ENCODE data around the gene MGMT. TPM values are rescaled to one million over a fixed set of nuclear protein-coding genes. Genes with fewer than 3 reads are reported as not detected.

The MGMT gene
- total and polyA plus RNA-seq, 5 donors from 2014 or later = 18.7 to 48.0 (median 35.2) TPM

DNA sequence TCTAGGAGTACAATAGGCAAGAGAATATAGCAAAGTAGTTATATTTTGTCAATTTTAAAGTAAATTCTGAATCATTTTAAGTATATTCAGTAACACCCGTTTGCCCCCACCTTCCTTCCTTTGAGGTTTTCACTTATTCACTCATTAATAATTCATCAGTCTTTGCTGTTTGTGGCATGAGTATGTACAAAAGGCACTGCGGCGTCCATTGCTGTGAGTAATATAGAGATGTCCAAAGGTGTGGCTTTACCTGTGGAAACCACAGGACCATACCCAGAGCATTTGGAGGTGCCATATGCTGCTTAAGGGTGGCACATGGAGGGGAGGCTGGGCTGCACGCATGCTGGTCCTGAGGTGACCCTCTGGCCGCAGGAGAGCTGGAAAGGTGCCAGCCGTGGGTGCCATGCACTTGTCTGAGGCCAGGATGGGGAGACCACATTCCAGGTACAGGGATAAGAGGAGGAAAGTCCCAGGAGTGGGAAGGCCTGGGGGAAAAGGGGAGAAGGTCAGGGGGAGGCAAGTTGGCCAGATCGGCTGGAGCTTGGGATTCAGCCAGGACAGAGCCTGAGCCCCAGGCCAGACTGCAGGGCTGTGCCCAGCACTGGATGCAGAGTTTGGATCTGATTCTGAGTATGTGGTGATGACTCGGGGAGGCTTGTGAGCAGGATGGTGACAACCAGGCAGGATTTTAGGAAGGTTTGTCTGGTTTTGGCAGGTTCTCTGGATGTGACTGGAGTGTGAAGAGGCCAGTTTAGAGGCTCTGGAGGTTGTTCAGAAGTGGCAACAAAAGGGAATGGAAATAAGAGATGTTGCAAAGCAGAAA is 223.4 kb downstream of the MGMT start:
- no peak overlapping the region for H3K27ac Mint-ChIP-seq
- Histone ChIP-seq H3K27me3 (ENCODE audit: control insufficient read depth, insufficient read depth, low read length) (no peaks in the 10 kb centered on the region), H3K9me3 (ENCODE audit: control insufficient read depth in 2 of 2, low read length in 2 of 2) (no peaks in the 10 kb centered on the region), H3K36me3 (ENCODE audit: control insufficient read depth, insufficient read depth, low read length) (no peaks in the 10 kb centered on the region), H3K4me1 (ENCODE audit: control insufficient read depth, insufficient read depth, low read length, poor library complexity, severe bottlenecking) (no peaks in the 10 kb centered on the region), H3K27ac (ENCODE audit: insufficient read depth, low read length, poor library complexity, severe bottlenecking) (no peak overlapping the region), H3K4me3 (ENCODE audit: low read depth, low read length) (no peak overlapping the region)
- H3K36me3 Mint-ChIP-seq = peaks cover 4% of the 10 kb centered on the region
- H3K4me3 Mint-ChIP-seq = no peak overlapping the region
- peaks cover 0 to 1% (median 0%) of the 10 kb centered on the region in 7 donors for H3K9me3 Mint-ChIP-seq
- ATAC-seq (ENCODE audit: low read depth in 2 of 2) (no peak), DNase-seq (no peak)
- H3K27me3 Mint-ChIP-seq = no peaks in the 10 kb centered on the region
- peaks cover 0 to 7% (median 6%) of the 10 kb centered on the region in 4 donors for H3K4me1 Mint-ChIP-seq

DNA sequence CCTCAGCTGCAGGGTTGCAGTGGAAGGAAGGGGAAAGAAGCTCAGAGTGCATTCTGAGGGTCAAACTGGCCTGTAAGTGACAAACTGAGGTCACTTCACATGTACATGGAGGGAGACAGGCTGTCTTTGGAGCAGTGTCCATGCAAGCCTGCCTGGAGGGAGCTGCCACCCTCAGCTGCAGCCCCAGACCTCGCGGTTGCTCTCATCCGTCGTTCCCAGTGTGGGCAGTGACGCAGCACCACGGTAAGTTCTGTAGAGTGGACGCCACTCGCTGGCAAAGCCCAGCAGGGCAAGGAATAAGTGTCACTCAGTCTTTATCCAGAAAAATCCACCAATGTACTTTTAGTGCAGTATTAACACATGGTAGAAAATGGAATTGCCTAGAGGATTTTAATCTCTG is 225.7 kb downstream of the MGMT start:
- Histone ChIP-seq H3K4me3 (ENCODE audit: low read depth, low read length) (no peak overlapping the region), H3K27ac (ENCODE audit: insufficient read depth, low read length, poor library complexity, severe bottlenecking) (no peak overlapping the region), H3K36me3 (ENCODE audit: control insufficient read depth, insufficient read depth, low read length) (no peaks in the 10 kb centered on the region), H3K4me1 (ENCODE audit: control insufficient read depth, insufficient read depth, low read length, poor library complexity, severe bottlenecking) (no peaks in the 10 kb centered on the region), H3K27me3 (ENCODE audit: control insufficient read depth, insufficient read depth, low read length) (no peaks in the 10 kb centered on the region), H3K9me3 (ENCODE audit: control insufficient read depth in 2 of 2, low read length in 2 of 2) (no peaks in the 10 kb centered on the region)
- ATAC-seq (ENCODE audit: low read depth in 2 of 2) (no peak), DNase-seq (no peak)
- Mint-ChIP-seq H3K27me3 (no peaks in the 10 kb centered on the region), H3K4me3 (no peak overlapping the region), H3K4me1 (peaks cover 0 to 10% (median 6%) of the 10 kb centered on the region in 4 donors), H3K36me3 (peaks cover 8% of the 10 kb centered on the region), H3K9me3 (peaks cover 0 to 1% (median 0%) of the 10 kb centered on the region in 7 donors), H3K27ac (no peak overlapping the region)

DNA sequence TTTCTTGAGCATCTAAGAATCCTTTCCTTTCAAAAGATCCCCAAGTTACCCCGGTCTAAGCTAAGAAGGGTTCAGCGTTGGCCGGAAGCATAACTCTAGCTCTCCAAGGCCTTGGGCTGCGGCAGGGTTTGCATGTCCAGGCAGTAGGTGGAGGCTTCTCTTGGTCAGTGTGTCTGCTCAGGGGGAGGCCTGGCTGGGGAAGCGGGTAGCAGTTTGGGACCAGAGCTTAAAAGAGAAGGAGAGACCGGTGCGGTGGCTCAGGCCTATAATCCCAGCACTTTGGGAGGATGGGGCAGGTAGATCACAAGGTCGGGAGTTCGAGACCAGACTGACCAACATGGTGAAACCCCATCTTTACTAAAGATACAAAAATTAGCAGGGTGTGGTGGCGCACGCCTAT is 226.3 kb downstream of the MGMT start:
- Mint-ChIP-seq H3K9me3 (no peaks in the 10 kb centered on the region), H3K36me3 (peaks cover 8% of the 10 kb centered on the region), H3K4me1 (peaks cover 0 to 10% (median 6%) of the 10 kb centered on the region in 4 donors), H3K4me3 (no peak overlapping the region), H3K27me3 (no peaks in the 10 kb centered on the region), H3K27ac (no peak overlapping the region)
- no peak overlapping the region for H3K4me3 ChIP-seq (ENCODE audit: low read depth, low read length)
- no peak overlapping the region for H3K27ac ChIP-seq (ENCODE audit: insufficient read depth, low read length, poor library complexity, severe bottlenecking)
- H3K4me1 ChIP-seq (ENCODE audit: control insufficient read depth, insufficient read depth, low read length, poor library complexity, severe bottlenecking) = no peaks in the 10 kb centered on the region
- DNase-seq (no peak), ATAC-seq (ENCODE audit: low read depth in 2 of 2) (no peak)
- H3K36me3 ChIP-seq (ENCODE audit: control insufficient read depth, insufficient read depth, low read length) = no peaks in the 10 kb centered on the region
- no peaks in the 10 kb centered on the region for H3K9me3 ChIP-seq (ENCODE audit: control insufficient read depth in 2 of 2, low read length in 2 of 2)
- H3K27me3 ChIP-seq (ENCODE audit: control insufficient read depth, insufficient read depth, low read length) = no peaks in the 10 kb centered on the region

DNA sequence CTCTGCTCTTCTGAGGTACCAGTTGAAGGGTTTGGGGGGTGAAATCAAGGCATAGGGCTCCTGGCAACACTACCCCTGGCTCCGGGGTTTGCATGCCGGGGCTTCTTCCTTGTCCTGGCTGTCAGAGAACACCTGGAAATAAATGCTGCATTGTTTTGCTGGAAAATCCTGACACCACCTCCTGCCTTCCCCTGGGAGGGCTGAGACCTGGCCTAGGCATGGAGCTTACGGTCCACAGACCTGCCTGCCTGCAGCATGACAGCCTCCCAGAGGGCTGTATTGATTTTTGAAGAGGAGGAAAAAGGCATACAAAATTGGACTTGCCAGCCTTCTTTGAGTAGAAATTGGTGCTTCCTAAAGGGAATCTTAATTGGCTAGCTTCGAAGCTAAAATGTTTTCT is 227.1 kb downstream of the MGMT start:
- peaks cover 0 to 10% (median 6%) of the 10 kb centered on the region in 4 donors for H3K4me1 Mint-ChIP-seq
- ATAC-seq (ENCODE audit: low read depth in 2 of 2) = no peak
- H3K36me3 ChIP-seq (ENCODE audit: control insufficient read depth, insufficient read depth, low read length) = no peaks in the 10 kb centered on the region
- no peak overlapping the region for H3K27ac Mint-ChIP-seq
- no peaks in the 10 kb centered on the region for H3K9me3 ChIP-seq (ENCODE audit: control insufficient read depth in 2 of 2, low read length in 2 of 2)
- H3K4me3 Mint-ChIP-seq = no peak overlapping the region
- H3K27ac ChIP-seq (ENCODE audit: insufficient read depth, low read length, poor library complexity, severe bottlenecking) = no peak overlapping the region
- no peaks in the 10 kb centered on the region for H3K27me3 ChIP-seq (ENCODE audit: control insufficient read depth, insufficient read depth, low read length)
- no peaks in the 10 kb centered on the region for H3K4me1 ChIP-seq (ENCODE audit: control insufficient read depth, insufficient read depth, low read length, poor library complexity, severe bottlenecking)
- no peak for DNase-seq
- no peaks in the 10 kb centered on the region for H3K27me3 Mint-ChIP-seq
- no peak overlapping the region for H3K4me3 ChIP-seq (ENCODE audit: low read depth, low read length)
- H3K9me3 Mint-ChIP-seq = no peaks in the 10 kb centered on the region
- peaks cover 8% of the 10 kb centered on the region for H3K36me3 Mint-ChIP-seq

DNA sequence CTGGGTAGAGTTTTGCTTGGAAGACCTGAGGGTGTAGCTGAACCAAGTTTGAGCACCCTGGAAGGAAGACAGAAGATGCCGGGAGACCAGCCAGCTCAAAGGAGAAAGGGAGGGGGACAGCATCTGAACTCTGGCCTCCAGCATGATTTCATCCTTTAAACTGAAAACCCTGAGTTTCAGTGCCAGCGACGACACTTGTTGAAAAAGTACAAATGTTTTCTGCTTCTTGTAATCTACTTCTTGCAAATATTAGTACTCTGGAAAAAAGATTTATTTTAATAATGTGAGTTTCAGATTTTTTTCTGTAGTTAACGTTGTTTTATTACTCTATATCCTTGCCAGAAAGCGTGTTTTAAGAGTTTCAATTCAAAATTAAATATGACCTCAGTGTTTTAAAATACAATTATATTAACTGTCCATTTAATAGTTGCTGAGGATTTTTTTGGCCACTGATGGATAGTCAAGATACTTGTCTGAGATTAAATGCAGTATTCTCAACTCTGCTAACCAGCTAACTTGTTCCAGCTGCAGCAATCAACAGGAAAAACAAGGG is 227.7 kb downstream of the MGMT start:
- Mint-ChIP-seq H3K36me3 (peaks cover 8% of the 10 kb centered on the region), H3K9me3 (no peaks in the 10 kb centered on the region), H3K27ac (no peak overlapping the region), H3K4me1 (peaks cover 0 to 12% (median 8%) of the 10 kb centered on the region in 4 donors), H3K27me3 (no peaks in the 10 kb centered on the region), H3K4me3 (no peak overlapping the region)
- H3K4me1 ChIP-seq (ENCODE audit: control insufficient read depth, insufficient read depth, low read length, poor library complexity, severe bottlenecking) = no peaks in the 10 kb centered on the region
- no peak overlapping the region for H3K27ac ChIP-seq (ENCODE audit: insufficient read depth, low read length, poor library complexity, severe bottlenecking)
- H3K4me3 ChIP-seq (ENCODE audit: low read depth, low read length) = no peak overlapping the region
- no peaks in the 10 kb centered on the region for H3K36me3 ChIP-seq (ENCODE audit: control insufficient read depth, insufficient read depth, low read length)
- ATAC-seq (ENCODE audit: low read depth in 2 of 2) = no peak
- DNase-seq = no peak
- H3K9me3 ChIP-seq (ENCODE audit: control insufficient read depth in 2 of 2, low read length in 2 of 2) = no peaks in the 10 kb centered on the region
- no peaks in the 10 kb centered on the region for H3K27me3 ChIP-seq (ENCODE audit: control insufficient read depth, insufficient read depth, low read length)

DNA sequence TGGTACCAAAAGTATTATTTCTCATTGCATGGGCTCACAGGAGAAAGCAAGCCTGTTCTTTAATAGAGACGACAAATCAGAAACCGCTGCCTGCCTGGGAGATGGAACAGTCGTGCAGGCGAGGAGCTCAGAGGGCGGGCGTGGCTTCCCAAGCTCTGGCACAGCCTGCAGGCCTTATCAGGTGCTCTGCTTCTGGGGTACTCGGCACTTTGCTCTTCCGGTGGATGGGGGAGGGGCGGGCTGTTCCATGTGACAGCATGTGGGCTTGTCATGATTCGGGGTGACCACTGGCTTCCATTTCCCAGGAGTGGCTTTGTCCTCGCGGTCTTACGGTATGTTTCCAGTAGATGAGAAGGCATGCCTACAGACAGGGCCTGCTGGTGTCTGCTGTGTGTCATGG is 228.6 kb downstream of the MGMT start:
- no peaks in the 10 kb centered on the region for H3K36me3 ChIP-seq (ENCODE audit: control insufficient read depth, insufficient read depth, low read length)
- no peak overlapping the region for H3K4me3 ChIP-seq (ENCODE audit: low read depth, low read length)
- no peaks in the 10 kb centered on the region for H3K27me3 Mint-ChIP-seq
- H3K4me1 ChIP-seq (ENCODE audit: control insufficient read depth, insufficient read depth, low read length, poor library complexity, severe bottlenecking) = no peaks in the 10 kb centered on the region
- H3K27me3 ChIP-seq (ENCODE audit: control insufficient read depth, insufficient read depth, low read length) = no peaks in the 10 kb centered on the region
- ATAC-seq (ENCODE audit: low read depth in 2 of 2) (no peak), DNase-seq (no peak)
- peaks cover 4% of the 10 kb centered on the region for H3K36me3 Mint-ChIP-seq
- H3K9me3 ChIP-seq (ENCODE audit: control insufficient read depth in 2 of 2, low read length in 2 of 2) = no peaks in the 10 kb centered on the region
- H3K4me1 Mint-ChIP-seq = peaks cover 0 to 12% (median 7%) of the 10 kb centered on the region in 4 donors
- no peak overlapping the region for H3K27ac Mint-ChIP-seq
- H3K4me3 Mint-ChIP-seq = no peak overlapping the region
- H3K27ac ChIP-seq (ENCODE audit: insufficient read depth, low read length, poor library complexity, severe bottlenecking) = no peak overlapping the region
- peaks cover 0 to 2% (median 0%) of the 10 kb centered on the region in 7 donors for H3K9me3 Mint-ChIP-seq

DNA sequence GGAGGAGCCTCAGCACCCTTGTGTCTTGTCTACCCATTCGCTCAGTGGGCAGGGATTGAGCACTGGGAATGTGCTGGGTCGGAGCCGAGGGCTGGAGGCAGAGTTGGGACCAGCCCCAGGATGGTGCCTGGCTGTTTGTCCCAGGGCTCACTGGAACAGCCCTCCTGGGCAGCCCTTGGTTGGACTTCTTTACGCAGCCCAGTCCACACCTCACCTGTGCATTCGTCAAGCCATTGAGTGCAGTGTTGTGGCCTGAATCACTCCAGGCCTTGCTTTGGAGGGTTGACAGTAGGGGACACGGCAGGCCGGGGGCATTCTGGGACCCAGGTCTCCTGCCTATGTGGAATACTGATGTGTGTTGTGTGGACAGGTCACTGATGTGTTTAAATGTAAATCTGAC is 229.6 kb downstream of the MGMT start:
- no peak overlapping the region for H3K27ac Mint-ChIP-seq
- H3K4me3 ChIP-seq (ENCODE audit: low read depth, low read length) = no peak overlapping the region
- no peaks in the 10 kb centered on the region for H3K9me3 ChIP-seq (ENCODE audit: control insufficient read depth in 2 of 2, low read length in 2 of 2)
- H3K4me1 Mint-ChIP-seq = peaks cover 0 to 12% (median 6%) of the 10 kb centered on the region in 4 donors
- no peaks in the 10 kb centered on the region for H3K27me3 Mint-ChIP-seq
- H3K36me3 ChIP-seq (ENCODE audit: control insufficient read depth, insufficient read depth, low read length) = no peaks in the 10 kb centered on the region
- H3K4me1 ChIP-seq (ENCODE audit: control insufficient read depth, insufficient read depth, low read length, poor library complexity, severe bottlenecking) = no peaks in the 10 kb centered on the region
- ATAC-seq (ENCODE audit: low read depth in 2 of 2) = no peak
- DNase-seq = no peak
- peaks cover 0 to 2% (median 0%) of the 10 kb centered on the region in 7 donors for H3K9me3 Mint-ChIP-seq
- no peaks in the 10 kb centered on the region for H3K27me3 ChIP-seq (ENCODE audit: control insufficient read depth, insufficient read depth, low read length)
- H3K4me3 Mint-ChIP-seq = no peak overlapping the region
- H3K27ac ChIP-seq (ENCODE audit: insufficient read depth, low read length, poor library complexity, severe bottlenecking) = no peak overlapping the region
- peaks cover 6% of the 10 kb centered on the region for H3K36me3 Mint-ChIP-seq
